ENCODE measurements around the gene IFT57.

GRCh38 chr3:108122276-108122675 lies 99.9 kb downstream of the IFT57 start:
- TF ChIP-seq POLR2AphosphoS5 (IDR thresholded peaks at IDR 0.05; ENCODE audit: low read depth) (no peak), CTCF (IDR thresholded peaks at IDR 0.05; ENCODE audit: insufficient read depth, low read length) (no peak), REST (IDR thresholded peaks at IDR 0.05; ENCODE audit: insufficient replicate concordance, low read depth) (no peak), GABPA (IDR thresholded peaks at IDR 0.05; ENCODE audit: low read depth) (no peak)

Measured in HL-60 (cell line).